Fibroblast of villous mesenchyme (primary cell): Measurements from ENCODE around the gene KRABD2.

ENCODE experiments used
- DNase-seq: peaks from one replicate; pipeline ENCODE4 v3.0.0-alpha.2; 2010; ENCODE audit warnings: low read depth
- H3K4me3 ChIP-seq: 2 replicates; pipeline ENCODE4 v1.5.1; 2011; ENCODE audit warnings: low read depth, mild to moderate bottlenecking, low read length
- TF ChIP-seq, protein P1 (sequence below): IDR thresholded peaks from 2 replicates; pipeline ENCODE4 v1.5.1; 2012; ENCODE audit warnings: low read depth, mild to moderate bottlenecking, low read length; ENCODE audit not compliant: insufficient read depth

The KRABD2 gene

DNA sequence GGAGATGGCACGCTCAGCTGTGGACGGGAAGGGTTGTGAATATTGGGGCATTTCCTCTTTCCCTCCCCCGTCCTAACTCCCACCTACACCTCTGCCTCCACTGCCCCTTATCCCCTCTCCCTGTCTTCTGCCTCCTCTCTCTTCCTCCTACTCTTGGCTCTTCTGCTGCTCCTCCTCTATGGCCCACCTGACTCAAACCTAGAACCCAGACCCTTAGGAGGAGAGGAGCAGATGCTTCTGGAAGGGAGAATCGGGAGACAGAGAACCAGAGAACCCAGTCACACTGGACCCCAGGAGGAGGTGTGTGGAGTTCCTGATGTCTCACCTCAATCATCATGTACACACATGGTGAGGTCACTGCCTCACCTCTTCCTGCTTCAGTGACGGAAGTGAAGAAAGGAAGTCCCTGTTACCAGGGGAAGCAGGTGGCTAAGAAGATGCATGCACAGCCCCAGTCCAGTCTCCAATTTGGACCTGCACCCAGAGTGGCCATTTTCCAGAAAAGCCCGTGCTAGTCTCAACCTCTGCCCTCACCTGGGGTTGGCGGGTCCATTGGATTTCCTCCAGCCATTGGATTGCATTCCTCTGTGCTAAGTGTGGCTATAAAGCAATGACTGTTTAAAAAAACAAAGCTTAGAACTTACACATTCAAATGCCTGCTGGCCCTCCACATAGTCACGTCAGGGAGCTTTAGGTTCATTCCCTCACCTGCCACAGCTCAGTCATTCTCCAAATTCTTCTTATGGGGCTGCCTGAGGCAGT lies 17.1 kb upstream of the KRABD2 start:
- TF ChIP-seq, protein P1, sequence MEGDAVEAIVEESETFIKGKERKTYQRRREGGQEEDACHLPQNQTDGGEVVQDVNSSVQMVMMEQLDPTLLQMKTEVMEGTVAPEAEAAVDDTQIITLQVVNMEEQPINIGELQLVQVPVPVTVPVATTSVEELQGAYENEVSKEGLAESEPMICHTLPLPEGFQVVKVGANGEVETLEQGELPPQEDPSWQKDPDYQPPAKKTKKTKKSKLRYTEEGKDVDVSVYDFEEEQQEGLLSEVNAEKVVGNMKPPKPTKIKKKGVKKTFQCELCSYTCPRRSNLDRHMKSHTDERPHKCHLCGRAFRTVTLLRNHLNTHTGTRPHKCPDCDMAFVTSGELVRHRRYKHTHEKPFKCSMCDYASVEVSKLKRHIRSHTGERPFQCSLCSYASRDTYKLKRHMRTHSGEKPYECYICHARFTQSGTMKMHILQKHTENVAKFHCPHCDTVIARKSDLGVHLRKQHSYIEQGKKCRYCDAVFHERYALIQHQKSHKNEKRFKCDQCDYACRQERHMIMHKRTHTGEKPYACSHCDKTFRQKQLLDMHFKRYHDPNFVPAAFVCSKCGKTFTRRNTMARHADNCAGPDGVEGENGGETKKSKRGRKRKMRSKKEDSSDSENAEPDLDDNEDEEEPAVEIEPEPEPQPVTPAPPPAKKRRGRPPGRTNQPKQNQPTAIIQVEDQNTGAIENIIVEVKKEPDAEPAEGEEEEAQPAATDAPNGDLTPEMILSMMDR: no peak
- DNase-seq: no peak
- H3K4me3 ChIP-seq: no peak overlapping the region

DNA sequence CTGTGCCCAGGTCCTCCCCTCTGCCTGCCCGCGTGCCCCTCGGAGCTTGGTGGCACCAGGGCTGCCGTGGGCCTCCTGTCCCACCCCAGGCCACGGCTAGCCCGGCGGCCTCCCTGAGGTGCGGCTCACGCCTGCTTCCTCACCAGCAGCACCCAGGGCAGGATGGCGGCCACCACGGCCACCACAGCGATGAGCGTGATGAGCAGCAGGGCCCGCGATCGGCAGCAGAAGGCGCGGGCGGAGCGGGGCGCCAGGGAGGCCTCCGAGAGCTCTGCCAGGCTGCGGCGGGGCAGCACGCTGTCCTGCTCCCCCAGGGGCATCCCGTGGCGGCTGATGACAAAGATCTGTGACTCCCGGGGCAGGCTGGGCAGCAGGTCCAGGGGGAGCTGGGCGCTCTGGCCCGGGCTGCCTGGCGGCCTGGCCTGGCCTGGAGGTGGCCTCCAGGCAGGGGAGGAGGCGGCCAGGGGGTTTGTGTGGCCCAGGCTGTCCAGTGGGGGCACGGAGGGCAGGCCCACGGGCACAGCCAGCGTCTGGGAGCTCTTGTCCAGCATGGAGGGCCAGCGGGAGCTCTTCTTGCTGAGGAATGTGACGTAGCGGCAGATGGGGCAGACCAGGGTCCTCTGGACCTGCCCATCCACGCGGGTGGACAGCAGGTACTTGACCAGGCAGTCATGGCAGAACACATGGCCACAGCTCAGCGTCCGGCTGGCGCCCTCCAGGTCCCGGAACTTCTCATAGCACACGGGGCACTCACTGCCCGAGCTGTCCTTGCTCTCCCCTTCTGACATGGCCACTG lies 16.4 kb upstream of the KRABD2 start:
- no peak for DNase-seq
- TF ChIP-seq, protein P1: no peak
- no peak overlapping the region for H3K4me3 ChIP-seq

DNA sequence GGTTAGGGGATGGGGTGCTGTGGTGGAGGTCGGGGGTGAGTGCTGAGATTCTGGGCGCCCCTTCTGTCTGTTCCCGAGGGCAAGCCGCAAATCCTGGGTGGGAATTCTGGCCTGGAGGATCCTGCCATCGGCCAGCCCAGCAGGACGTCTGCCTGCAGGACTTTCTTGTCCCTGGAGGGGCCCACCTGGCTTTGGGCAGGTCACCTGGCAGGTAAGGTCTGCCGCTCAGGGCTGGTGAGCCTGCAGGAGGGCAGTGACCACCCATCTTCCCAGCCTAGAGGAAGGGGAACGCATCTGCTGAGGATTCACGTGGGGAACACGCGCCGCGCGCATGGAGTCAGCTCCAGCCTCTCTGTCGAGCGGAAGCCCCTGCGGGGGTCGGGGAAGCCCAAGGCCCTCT lies 15.8 kb upstream of the KRABD2 start:
- TF ChIP-seq, protein P1: no peak
- no peak overlapping the region for H3K4me3 ChIP-seq
- no peak for DNase-seq

DNA sequence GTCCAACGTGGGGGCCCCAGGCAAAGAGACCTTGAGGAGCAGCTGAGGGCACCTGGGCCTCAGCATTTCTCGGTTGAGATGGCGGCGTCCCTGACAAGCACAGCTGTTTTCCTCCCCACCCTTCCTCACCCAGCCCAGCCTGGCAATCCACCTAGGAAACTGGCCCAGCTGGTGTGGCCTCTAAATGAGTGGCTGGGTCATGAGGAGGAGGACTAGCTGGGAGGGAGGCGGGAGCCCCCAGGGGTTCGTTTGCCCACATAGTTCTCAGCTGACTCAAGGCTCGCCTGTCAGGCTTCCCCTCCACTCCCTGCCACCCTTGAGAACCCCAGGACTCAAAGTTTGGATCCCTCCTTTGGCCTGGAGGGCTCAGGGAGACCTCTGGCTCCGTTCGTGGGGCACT lies 15.2 kb upstream of the KRABD2 start:
- TF ChIP-seq, protein P1: no peak
- DNase-seq: no peak
- H3K4me3 ChIP-seq: no peak overlapping the region

DNA sequence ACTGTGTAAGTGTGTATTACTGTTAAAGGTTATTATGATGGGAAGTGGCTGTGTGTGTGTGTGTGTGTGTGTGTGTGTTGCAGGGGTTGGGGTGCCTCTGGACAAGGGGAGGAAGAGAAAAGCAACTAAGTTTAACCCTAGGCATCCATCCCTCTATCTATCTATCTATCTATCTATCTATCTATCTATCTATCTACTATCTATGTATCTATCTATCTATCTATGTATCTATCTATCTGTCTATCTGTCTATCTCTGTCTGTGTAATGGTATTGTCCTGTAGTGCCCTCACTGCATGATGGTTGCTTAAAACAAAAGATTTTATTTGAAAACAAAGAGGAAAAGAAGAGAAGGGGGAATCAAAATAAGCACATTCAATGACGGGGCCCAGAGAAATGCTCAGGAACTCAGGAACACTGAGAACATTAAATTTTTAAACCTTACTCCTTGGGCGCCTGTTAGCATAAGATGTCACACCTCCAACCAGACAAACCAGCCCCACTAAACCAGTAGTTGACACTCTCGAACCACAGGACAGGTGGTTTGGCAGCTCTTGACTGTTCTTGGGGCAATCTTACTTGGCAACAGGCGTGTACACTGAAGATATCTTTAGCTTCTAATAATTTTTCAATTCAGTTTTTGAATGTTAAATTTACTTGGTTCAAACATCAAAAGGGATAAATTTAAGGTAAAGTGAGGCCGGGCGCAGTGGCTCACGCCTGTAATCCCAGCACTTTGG lies 11.6 kb upstream of the KRABD2 start:
- TF ChIP-seq, protein P1: no peak
- H3K4me3 ChIP-seq: no peak overlapping the region
- DNase-seq: no peak

DNA sequence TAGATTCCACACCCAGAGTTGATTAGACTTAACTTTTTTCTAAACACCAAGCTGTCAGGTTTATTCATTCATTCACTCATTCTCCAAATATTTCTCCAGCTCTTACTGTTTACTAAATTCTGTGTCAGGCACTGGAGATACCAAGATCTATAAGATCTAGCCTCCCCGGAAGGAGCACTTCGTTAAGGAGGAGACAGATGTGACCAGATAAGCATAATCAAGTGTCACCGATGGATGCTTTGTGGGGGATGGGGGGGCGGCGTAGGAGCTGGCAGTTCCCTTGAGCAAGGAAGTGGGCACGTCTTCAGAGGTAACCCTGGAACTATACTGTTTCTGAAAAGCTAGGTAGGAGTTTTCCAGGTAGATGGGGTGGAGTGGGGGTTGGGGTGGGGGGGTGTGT lies 10.3 kb upstream of the KRABD2 start:
- TF ChIP-seq, protein P1: no peak
- no peak overlapping the region for H3K4me3 ChIP-seq
- no peak for DNase-seq
